Endodermal cell (in vitro differentiated cells): ENCODE measurements around the gene GCK. TPM values are rescaled to one million over a fixed set of nuclear protein-coding genes. Genes with fewer than 3 reads are reported as not detected.
A peak's percentile ranks its signal among the peaks of the same experiment; 100 is the strongest.

ENCODE experiments used
- DNase-seq: peaks from one replicate; pipeline ENCODE4 v3.0.0-alpha.2; 2017
- H3K27ac ChIP-seq: 2 replicates; pipeline ENCODE4 v1.5.1; 2013; ENCODE audit warnings: mild to moderate bottlenecking, low read depth, low read length, moderate library complexity
- H3K27me3 ChIP-seq: 2 replicates; pipeline ENCODE4 v1.6.1; 2013; ENCODE audit warnings: mild to moderate bottlenecking, low read length, moderate library complexity; ENCODE audit not compliant: insufficient read depth, control insufficient read depth, poor library complexity, severe bottlenecking
- H3K36me3 ChIP-seq: 2 replicates; pipeline ENCODE4 v1.7.0; 2013; ENCODE audit warnings: mild to moderate bottlenecking, low read length, moderate library complexity; ENCODE audit not compliant: control insufficient read depth, insufficient read depth
- H3K4me1 ChIP-seq: one replicate; pipeline ENCODE4 v1.7.0; 2013; ENCODE audit warnings: low read length; ENCODE audit not compliant: control insufficient read depth, insufficient read depth
- H3K4me3 ChIP-seq: 2 replicates; pipeline ENCODE4 v1.5.1; 2013; ENCODE audit warnings: mild to moderate bottlenecking, low read length, moderate library complexity
- H3K9ac ChIP-seq: 2 replicates; pipeline ENCODE4 v1.6.1; 2013; ENCODE audit warnings: mild to moderate bottlenecking, low read length, moderate library complexity; ENCODE audit not compliant: poor library complexity, severe bottlenecking; ENCODE audit errors: extremely low read depth
- H3K9me3 ChIP-seq: 2 replicates; pipeline ENCODE4 v1.6.1; 2013; ENCODE audit warnings: mild to moderate bottlenecking, low read length, moderate library complexity; ENCODE audit not compliant: control insufficient read depth
- H3K27ac Mint-ChIP-seq: 2 replicates; pipeline ENCODE4 v1.8.0; 2020; ENCODE audit warnings: mixed read lengths
- H3K27me3 Mint-ChIP-seq: 2 replicates; pipeline ENCODE4 v1.8.0; 2021; ENCODE audit warnings: mild to moderate bottlenecking, mixed read lengths; ENCODE audit not compliant: insufficient read depth
- H3K36me3 Mint-ChIP-seq: 2 replicates; pipeline ENCODE4 v1.8.0; 2020; ENCODE audit warnings: low read depth, mixed read lengths
- H3K4me1 Mint-ChIP-seq: 2 replicates; pipeline ENCODE4 v1.8.0; 2020; ENCODE audit warnings: mixed read lengths
- H3K4me3 Mint-ChIP-seq: 2 replicates; pipeline ENCODE4 v1.8.0; 2020; ENCODE audit warnings: mild to moderate bottlenecking, moderate library complexity, mixed read lengths
- H3K9me3 Mint-ChIP-seq: 2 replicates; pipeline ENCODE4 v1.8.0; 2020; ENCODE audit warnings: mild to moderate bottlenecking, mixed read lengths
- WGBS, 2 experiments: methylation state at CpG; one replicate each; pipeline versions ENCODE4 v1.1.5 to v1.1.7; 2013; ENCODE audit warnings: missing lambda C conversion rate in 2 of 2, mixed read lengths in 1 of 2; ENCODE audit not compliant: insufficient coverage in 1 of 2, insufficient read length in 1 of 2; 5-methylcytosine and 5-hydroxymethylcytosine counted together
- total RNA-seq, 2 donors: library from RNA; stranded (reverse); fragmentation: NEBNext Ultra II Directional in 1 of 2; extraction: Animal tissue kit (Norgen Biotek cat#: 25700) in 1 of 2; gene quantifications; 2 replicates in 1 of 2; 3 replicates in 1 of 2; pipeline ENCODE4 v1.2.1, GENCODE V29; 2021
- TF ChIP-seq, protein P1 (sequence below): fragments of 200-600 bp; sonication (generic); conservative IDR thresholded peaks from 2 replicates; pipeline ENCODE4 v1.5.0; 2021; ENCODE audit warnings: antibody characterized with exemption, mild to moderate bottlenecking

Gene GCK
- total RNA-seq, 2 donors from 2014 or later = 0.29 to 0.48 TPM

- H3K27ac ChIP-seq = no peak overlapping the region
- WGBS, 2 experiments = 83 to 86% methylated on average over 1 to 3 of the region's 3 CpGs
- peaks cover 7% of the 10 kb centered on the region for H3K9me3 ChIP-seq
- Mint-ChIP-seq H3K9me3 (peaks cover 13% of the 10 kb centered on the region), H3K27me3 (peaks cover 19% of the 10 kb centered on the region), H3K4me1 (peaks cover 8% of the 10 kb centered on the region), H3K36me3 (no peaks in the 10 kb centered on the region), H3K27ac (no peak overlapping the region), H3K4me3 (no peak overlapping the region)
- H3K36me3 ChIP-seq = no peaks in the 10 kb centered on the region
- no peak overlapping the region for H3K4me3 ChIP-seq
- no peak overlapping the region for H3K9ac ChIP-seq
- no peak for DNase-seq
- peaks cover 2% of the 10 kb centered on the region for H3K4me1 ChIP-seq
- no peaks in the 10 kb centered on the region for H3K27me3 ChIP-seq
- TF ChIP-seq, protein P1, sequence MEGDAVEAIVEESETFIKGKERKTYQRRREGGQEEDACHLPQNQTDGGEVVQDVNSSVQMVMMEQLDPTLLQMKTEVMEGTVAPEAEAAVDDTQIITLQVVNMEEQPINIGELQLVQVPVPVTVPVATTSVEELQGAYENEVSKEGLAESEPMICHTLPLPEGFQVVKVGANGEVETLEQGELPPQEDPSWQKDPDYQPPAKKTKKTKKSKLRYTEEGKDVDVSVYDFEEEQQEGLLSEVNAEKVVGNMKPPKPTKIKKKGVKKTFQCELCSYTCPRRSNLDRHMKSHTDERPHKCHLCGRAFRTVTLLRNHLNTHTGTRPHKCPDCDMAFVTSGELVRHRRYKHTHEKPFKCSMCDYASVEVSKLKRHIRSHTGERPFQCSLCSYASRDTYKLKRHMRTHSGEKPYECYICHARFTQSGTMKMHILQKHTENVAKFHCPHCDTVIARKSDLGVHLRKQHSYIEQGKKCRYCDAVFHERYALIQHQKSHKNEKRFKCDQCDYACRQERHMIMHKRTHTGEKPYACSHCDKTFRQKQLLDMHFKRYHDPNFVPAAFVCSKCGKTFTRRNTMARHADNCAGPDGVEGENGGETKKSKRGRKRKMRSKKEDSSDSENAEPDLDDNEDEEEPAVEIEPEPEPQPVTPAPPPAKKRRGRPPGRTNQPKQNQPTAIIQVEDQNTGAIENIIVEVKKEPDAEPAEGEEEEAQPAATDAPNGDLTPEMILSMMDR = no peak
These were observed 8.6 kb downstream of the GCK start for GRCh38 chr7:44180631-44181030.

DNA sequence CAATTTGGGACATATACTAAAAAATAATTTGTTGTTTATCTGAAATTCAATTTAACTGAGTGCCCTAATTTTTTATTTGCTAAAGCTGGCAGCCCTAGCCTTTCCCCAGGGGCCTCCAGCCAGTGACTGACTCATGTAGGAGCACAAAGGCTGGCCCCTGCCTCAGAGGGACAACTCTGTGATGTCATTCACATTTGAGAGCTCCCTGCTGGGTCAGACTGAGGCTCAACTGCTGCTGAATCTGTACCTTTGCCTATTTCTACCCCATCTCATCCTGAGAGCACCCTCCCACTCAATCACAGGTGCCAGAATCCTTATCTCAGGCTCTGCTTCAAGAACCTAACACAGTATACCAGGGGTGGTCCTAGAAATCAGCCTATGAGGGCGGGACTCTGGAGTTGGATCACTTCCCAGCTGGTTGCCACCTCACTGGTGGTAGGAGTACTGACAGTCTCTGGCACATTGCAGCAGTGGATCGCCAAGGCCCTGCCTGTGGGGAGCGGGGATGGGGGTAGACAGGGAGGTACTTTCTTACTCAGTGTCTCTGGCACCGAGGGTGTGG is 11.6 kb downstream of the GCK start:
- H3K36me3 ChIP-seq = no peaks in the 10 kb centered on the region
- H3K27me3 ChIP-seq = peaks cover 4% of the 10 kb centered on the region
- peaks cover 24% of the 10 kb centered on the region for H3K27me3 Mint-ChIP-seq
- TF ChIP-seq, protein P1 = no peak
- 83 to 87% methylated on average over 1 to 4 of the region's 4 CpGs for WGBS, 2 experiments
- peak; percentile 58 for DNase-seq
- peaks cover 6% of the 10 kb centered on the region for H3K9me3 Mint-ChIP-seq
- no peak overlapping the region for H3K27ac ChIP-seq
- H3K4me3 Mint-ChIP-seq = no peak overlapping the region
- H3K27ac Mint-ChIP-seq = no peak overlapping the region
- H3K36me3 Mint-ChIP-seq = no peaks in the 10 kb centered on the region
- H3K4me1 ChIP-seq = no peaks in the 10 kb centered on the region
- H3K9me3 ChIP-seq = peaks cover 2% of the 10 kb centered on the region
- peaks cover 4% of the 10 kb centered on the region for H3K4me1 Mint-ChIP-seq
- no peak overlapping the region for H3K4me3 ChIP-seq
- H3K9ac ChIP-seq = no peak overlapping the region

DNA sequence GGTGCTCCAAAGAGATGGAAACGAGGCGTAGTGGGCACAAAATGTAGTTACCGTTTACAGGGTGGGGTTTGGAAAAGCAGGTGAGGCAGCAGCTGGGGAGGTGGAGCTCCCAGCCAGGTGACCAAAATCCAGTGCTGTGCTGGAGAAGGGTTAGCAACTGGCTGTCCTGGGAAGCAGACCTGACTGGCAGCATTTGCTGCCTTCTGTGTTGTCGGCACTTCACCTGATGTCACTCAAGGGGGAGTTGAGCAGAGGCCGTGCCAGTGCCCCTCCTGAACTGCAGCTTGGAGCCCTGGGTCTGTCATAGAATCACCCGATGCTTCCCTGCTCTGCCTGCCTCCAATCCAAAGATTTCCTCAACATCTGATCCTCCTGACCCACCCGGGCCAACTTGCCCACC is 12.8 kb downstream of the GCK start:
- DNase-seq = peak; percentile 35
- H3K27ac ChIP-seq = no peak overlapping the region
- Mint-ChIP-seq H3K27ac (no peak overlapping the region), H3K36me3 (no peaks in the 10 kb centered on the region), H3K4me3 (no peak overlapping the region), H3K4me1 (peaks cover 4% of the 10 kb centered on the region), H3K9me3 (no peaks in the 10 kb centered on the region), H3K27me3 (peaks cover 21% of the 10 kb centered on the region)
- no peak overlapping the region for H3K9ac ChIP-seq
- no peak overlapping the region for H3K4me3 ChIP-seq
- H3K36me3 ChIP-seq = no peaks in the 10 kb centered on the region
- TF ChIP-seq, protein P1 = no peak
- H3K27me3 ChIP-seq = peaks cover 4% of the 10 kb centered on the region
- H3K9me3 ChIP-seq = no peaks in the 10 kb centered on the region
- no peaks in the 10 kb centered on the region for H3K4me1 ChIP-seq
- 91 to 99% methylated on average over 7 of the region's 7 CpGs for WGBS, 2 experiments
